Activated CD4-positive, alpha-beta T cell treated with anti-CD3 and anti-CD28 coated beads, Interleukin-10, Interleukin-2, amounts not matched to agents 100 ng/mL and 50 ng/mL, durations not matched to agents 16 hours and 8 hours (primary cell): ENCODE data around the gene TRAPPC12.
"Not testable (repeated sequence)": the region's sequence is repeated elsewhere in the genome, so short reads cannot be mapped to it uniquely, and the experiment has no call there.

Experiments used
- DNase-seq: peaks from one replicate; pipeline ENCODE4 v3.0.0-alpha.2; 2020

Gene TRAPPC12

GRCh38 chr2:3369340-3370181 is 9.9 kb upstream of the TRAPPC12 start:
- DNase-seq = not testable (repeated sequence)

DNA sequence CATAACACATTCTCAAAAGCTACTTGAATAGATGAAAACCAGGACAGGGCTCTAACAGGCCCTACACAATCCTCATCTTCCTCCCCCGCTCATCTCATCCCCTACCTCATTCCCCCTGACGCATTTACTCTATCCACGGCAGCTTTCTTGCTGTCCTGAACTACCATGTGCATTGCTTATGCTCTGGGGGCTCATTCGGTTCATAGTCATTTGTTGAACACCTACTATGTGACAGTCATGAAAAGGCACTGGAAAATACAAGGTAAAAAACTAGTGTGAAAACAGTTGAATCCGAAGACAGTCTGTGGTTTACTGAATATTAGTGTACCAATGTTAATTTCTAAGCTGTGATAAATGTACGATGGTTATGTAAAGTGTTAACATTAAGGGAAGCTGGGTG is 2.7 kb upstream of the TRAPPC12 start:
- no peak for DNase-seq

GRCh38 chr2:3377279-3377611 is 2.2 kb upstream of the TRAPPC12 start:
- DNase-seq = peak; percentile 64

DNA sequence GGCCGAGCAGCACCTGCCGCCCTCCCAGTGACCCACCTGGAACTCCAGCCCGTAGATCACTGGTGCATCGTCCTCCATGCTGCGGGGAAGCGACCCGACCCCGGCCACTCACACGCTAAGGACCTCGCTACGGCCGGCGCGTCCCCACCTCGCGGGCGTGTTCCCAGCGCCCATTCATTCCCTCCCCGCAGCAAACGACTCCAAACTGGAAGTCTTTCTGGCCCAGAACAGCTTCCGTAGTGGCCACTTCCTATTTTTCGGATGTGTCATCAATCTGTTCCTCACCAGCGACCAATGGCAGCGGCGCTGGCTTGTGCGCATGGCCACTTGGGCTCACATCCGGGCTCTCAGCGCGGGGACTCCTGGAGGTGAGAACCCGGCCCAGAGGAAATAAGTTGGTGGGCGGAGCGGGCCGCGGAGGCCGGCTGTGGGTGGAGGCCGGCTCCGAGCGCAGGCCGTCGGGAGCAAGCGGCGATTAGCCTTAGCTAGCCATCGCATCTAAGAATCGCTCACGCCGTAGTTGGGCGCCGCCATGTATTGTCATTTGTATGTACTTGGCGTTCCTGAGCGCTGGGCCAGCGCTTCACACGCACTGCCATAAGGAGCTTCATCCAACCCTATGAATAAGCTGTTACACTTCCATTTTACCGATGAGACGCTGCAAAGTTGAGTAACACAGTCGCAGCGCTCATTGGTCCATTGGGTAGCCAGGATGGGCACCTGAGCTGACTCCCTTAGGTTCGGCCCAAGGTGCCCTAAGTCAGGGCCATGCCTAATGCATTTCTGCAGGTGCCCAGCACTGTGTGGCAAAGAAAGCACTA is 1.7 kb upstream of the TRAPPC12 start, which contains the start of gene EIPR1:
Gene EIPR1 (minus strand): TSS at position 207 of the 821 bp plus-strand sequence. CDS start 129 bp downstream, at position 78.
- peak; percentile 99 for DNase-seq

DNA sequence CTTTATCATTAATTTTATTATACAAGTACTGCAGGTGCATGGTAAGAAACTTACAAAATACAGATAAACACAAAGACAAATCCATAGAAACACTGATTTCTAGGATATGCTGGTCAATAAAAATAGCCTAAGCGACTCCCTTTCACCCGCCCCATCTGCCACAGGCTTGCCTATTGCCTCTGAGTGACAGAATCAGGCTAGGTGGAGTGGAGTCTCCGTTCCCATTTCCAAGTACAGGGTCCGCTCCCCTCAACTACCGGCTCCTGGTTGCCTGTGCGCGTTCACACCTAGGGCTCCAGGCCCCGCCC is 201 bp upstream of the TRAPPC12 start:
- DNase-seq = no peak

GRCh38 chr2:3386448-3386958 is 7.0 kb downstream of the TRAPPC12 start:
- no peak for DNase-seq

GRCh38 chr2:3387011-3387410 is 7.5 kb downstream of the TRAPPC12 start:
- no peak for DNase-seq

DNA sequence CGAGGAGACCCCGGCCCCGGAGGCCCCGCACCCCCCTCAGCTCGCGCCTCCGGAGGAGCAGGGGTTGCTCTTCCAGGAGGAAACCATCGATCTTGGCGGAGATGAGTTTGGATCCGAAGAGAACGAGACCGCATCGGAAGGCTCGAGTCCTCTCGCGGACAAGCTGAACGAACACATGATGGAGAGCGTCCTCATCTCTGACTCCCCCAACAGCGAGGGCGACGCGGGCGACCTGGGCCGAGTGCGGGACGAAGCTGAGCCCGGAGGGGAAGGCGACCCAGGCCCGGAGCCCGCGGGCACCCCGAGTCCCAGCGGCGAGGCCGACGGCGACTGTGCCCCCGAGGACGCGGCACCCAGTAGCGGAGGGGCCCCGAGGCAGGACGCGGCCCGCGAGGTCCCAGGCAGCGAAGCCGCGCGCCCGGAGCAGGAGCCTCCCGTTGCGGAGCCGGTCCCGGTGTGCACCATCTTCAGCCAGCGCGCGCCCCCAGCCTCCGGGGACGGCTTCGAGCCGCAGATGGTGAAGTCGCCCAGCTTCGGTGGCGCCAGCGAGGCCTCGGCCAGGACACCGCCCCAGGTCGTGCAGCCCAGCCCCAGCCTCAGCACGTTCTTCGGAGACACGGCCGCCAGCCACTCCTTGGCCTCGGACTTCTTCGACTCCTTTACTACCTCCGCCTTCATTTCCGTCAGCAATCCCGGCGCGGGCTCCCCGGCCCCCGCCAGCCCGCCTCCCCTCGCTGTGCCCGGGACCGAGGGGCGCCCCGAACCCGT is 8.3 kb downstream of the TRAPPC12 start:
- DNase-seq = no peak

DNA sequence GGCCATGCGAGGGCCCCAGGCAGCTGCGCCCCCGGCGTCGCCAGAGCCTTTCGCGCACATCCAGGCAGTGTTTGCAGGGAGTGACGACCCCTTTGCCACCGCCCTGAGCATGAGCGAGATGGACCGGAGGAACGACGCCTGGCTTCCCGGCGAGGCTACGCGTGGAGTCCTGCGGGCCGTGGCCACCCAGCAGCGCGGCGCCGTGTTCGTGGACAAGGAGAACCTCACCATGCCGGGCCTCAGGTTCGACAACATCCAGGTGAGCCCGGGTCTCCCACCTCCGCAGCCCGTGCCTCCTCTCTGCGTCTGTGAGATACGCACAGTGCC is 8.9 kb downstream of the TRAPPC12 start:
- no peak for DNase-seq

GRCh38 chr2:3389193-3389592 is 9.7 kb downstream of the TRAPPC12 start:
- no peak for DNase-seq

DNA sequence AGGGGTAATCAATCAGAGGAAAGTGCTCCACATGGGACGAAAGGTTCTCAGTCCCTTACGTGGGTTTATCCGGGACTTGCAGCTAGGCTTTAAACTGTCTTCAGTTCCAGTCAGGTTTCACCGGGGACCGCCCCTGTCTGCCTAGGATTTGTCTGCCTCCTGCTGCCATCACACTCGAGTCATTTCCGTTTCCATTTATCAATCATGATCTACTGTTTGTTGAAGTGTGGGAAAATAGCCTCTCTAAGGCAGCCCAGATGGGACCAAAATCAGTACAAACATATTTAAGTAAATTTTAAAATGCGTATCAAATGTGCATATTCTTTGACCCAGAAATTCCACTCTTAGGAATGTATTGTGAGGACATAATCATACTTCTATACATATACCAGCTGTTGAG is 10.5 kb downstream of the TRAPPC12 start:
- no peak for DNase-seq

DNA sequence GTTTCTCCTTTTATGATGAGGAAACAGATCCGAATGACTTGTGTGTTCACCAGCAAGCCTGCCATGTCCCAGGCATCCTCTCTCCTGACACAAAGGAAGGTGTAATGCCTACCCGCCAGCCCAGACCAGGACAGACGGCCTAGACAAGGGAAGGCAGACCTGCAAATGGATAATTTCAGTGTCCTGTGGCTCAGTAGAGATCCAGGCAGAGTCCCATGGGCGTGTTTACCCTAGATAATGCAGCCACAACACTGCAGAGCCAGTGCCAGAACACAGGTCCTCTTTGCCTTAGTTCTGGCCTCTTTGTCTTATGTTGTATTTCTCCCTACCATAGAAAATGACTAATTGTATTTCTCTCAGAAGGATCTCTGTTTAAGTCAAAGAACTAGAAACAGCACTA is 12.7 kb downstream of the TRAPPC12 start:
- DNase-seq = no peak

DNA sequence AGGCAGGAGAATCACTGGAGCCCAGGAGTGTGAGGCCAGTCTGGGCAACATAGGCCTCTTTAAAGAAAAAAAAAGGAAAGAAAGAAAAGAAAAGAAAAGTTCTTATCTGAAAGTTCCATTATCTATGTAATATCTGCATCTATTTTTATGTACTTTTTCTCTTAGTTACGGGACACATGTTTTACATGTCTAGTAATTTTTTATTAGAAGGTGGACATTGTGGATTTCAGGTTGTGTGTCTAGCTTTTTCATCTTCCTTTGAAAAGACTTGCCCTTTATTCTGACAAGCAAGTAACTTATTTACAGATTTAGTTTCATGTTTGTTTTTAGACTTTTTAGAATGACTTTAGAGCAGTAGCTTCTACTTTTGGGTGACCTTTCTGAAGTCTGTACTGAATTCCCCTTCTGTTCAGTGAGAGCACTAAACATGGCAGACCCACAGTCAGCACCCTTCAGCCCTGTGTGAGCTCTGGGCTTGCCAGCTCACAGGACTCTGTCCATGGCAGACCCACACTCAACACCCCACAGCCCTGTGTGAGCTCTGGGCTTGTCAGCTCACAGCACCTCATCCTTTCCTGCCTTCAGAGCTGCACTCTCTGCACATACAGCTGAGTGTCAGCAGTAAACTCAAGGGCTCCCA is 17.5 kb downstream of the TRAPPC12 start:
- DNase-seq = no peak

- no peak for DNase-seq
Measured at GRCh38 chr2:3398857-3399256, 19.4 kb downstream of the TRAPPC12 start.

DNA sequence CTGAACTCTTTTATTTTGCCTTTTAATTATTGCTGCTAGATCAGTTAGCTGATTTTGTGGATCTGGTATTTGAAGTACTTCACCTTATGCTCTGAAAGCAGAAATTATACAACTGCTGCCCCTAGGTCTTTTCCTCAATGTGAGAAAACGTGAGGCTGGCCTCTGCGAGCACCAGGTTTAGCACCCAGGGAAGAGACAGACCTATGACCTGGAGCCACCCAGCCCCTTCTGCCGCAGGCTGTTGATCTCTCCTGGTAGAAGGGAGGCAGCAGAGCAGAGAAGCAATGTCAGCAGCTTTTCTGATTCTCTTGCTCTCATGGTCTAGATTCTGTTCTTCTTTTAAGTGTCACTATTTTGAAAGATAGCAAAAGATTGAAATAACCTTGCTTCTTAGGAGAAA is 19.9 kb downstream of the TRAPPC12 start:
- no peak for DNase-seq

DNA sequence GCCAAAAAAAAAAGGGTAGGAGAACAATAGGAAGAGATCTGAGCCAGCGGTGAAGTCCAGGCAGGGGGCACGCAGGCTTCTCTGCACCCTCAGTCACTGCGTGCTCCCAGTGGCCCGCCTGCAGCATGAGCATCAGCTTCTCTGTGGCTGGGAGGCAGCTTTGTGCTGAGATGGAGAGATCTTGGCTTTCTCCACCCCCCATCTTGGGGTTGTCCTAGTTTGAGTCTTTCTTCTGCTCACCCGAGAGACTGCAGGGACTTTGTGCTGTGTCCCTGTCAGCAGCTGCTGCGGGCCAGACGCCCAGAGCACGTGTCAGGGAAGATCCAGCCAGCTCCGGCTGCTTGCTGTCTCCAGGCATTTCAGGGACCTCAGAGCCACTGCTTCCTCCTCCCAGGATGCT is 20.3 kb downstream of the TRAPPC12 start:
- no peak for DNase-seq

DNA sequence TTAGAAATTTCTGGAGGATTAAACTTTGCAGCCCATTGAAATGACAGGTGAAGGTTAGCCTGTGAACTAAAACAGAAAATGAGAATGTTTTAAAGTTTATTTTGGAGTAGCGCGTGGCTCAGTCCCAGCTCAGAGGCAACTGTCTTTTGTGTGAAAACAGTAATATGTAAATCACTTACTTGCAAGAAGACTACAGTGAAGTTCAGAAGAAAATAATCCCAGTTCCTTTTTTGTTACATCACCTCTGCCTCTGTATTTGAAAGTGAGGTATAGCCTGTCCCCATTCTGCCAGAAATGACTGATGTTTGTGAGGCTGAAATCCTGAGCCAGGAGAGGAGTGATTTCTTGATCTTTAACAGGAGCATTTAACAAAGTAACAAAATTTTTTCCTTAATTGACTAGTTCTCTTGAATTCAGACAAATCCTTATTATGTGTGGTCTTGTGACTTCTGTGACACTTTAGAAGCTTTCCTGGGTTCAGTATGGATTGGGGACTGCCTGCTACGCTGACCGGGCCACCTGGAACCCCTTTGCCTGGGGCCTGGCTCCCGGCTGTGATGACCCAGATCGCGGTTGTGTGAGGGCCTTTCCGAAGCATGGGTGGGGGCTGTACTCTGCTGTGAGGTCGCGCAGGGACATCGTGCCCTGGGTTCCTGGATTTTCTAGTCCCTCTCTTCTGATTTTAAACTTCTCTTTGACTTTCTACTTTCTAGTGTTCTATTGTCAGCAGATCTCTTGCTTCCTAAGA is 24.3 kb downstream of the TRAPPC12 start:
- DNase-seq = no peak

GRCh38 chr2:3404349-3404894 is 24.9 kb downstream of the TRAPPC12 start:
- DNase-seq = no peak

DNA sequence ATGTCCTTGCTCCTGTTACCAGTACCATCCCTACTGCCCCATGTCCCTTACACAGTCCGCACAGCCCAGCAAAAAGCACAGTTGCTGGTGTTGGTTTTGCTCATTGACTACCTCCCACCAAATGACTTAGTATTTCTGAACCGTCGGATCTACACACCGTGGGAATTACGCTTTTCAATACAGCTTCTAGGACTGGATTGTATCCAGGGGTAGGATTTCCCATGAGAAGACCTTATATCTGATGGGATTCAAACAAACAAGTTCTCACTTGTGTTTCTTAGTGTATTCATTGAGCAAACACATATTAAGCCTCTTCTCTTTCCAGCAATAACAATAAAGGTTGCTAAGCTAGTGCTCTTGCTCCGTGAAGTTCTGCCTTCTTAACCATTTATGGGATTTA is 25.8 kb downstream of the TRAPPC12 start:
- no peak for DNase-seq

- DNase-seq = no peak
Measured at GRCh38 chr2:3405876-3406275, 26.4 kb downstream of the TRAPPC12 start.

DNA sequence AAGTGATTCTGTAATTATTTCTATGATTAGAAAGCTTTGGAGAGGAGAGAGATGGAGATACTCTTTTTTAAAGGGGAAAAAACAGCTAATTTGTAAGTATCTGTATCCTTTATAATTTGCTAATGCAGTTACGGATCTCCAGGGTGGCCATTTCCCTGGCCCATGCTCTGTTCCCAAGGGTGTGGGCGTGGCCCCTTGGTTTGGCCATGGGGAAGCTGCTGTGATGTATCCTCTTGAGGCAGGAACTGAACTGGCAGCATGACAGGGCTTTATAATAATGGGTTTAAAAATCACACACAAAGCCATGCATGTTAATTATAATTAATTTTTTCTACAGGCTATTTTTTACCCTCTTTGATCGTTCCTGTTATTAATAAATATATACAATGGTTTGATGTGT is 27.0 kb downstream of the TRAPPC12 start:
- DNase-seq = no peak

DNA sequence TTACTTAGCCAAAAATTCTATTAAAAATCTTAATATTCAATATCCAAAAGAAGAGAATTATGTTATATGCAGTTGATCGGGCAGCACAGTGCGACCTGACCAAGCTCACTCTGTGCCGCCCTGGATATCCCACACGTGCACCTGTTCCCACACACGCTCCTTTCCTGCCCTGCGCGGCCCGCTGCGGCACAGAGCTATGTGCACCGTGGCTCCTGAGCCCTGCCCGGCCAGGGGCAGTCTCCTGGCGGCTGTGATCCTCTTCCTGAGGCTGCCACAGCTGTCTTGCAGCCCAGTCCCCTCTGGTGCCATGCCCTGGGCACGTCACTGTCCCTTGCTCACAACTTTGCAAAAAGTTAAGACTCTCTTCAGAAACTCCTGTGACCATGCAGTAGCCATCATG is 29.3 kb downstream of the TRAPPC12 start:
- DNase-seq = no peak
